Stomach (tissue), 4 donors: ENCODE data around the gene IQGAP2.

Experiments
- CTCF ChIP-seq, 7 experiments: fragments of 450-650 bp in 4 of 7; fragments of 200-600 bp in 3 of 7; sonication (generic) in 3 of 7; IDR thresholded peaks; one replicate each; pipeline ENCODE4 v1.5.1; 2016 to 2019; ENCODE audit warnings: antibody characterized with exemption in 7 of 7, control low read depth in 2 of 7, mild to moderate bottlenecking in 1 of 7
- EP300 ChIP-seq: sonication (generic); formaldehyde crosslinking; IDR thresholded peaks from one replicate; pipeline ENCODE4 v1.6.1; 2017; ENCODE audit warnings: antibody characterized with exemption
- POLR2A ChIP-seq, 4 donors: fragments of 450-650 bp; IDR thresholded peaks; one replicate each; pipeline ENCODE4 v1.6.1; 2016; ENCODE audit warnings: antibody characterized with exemption in 4 of 4, control low read depth in 2 of 4, mild to moderate bottlenecking in 1 of 4, moderate library complexity in 1 of 4
- POLR2AphosphoS5 ChIP-seq, 3 donors: sonication (generic); formaldehyde crosslinking; IDR thresholded peaks; one replicate each; pipeline ENCODE4 v1.6.1; 2016; ENCODE audit warnings: antibody characterized with exemption in 3 of 3

GRCh38 chr5:76616206-76616605 is 213.1 kb downstream of the IQGAP2 start:
- TF ChIP-seq CTCF (IDR thresholded peaks at IDR 0.05) (no peak), POLR2A (IDR thresholded peaks at IDR 0.05) (no peak), POLR2AphosphoS5 (IDR thresholded peaks at IDR 0.05) (no peak), EP300 (no peak)
